Activated CD4-positive, alpha-beta T cell treated with anti-CD3 and anti-CD28 coated beads for 24 hours (primary cell): ENCODE data around the gene PTPRK.

Experiments
- DNase-seq, 2 donors: peaks; one replicate each; pipeline ENCODE4 v3.0.0-alpha.2; 2020; ENCODE audit warnings: low read depth in 2 of 2

Gene PTPRK

DNA sequence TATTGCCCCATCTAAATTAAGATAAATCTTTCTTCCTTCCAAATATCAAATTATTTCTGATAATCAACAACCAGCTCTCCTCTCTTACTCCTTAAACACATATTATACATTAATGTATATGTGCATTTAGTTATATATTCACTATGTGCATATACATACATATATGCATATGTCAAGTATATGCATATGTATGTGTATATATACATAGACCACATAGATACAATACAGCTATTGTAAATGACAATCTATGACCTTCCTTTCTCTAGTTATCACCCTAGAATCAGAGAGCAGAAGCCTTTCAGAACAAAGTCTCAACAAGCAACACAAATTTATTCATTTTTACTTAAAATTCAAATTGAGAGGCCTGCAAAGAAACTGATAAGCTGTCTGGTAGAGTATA lies 378.5 kb downstream of the PTPRK start:
- no peak for DNase-seq

DNA sequence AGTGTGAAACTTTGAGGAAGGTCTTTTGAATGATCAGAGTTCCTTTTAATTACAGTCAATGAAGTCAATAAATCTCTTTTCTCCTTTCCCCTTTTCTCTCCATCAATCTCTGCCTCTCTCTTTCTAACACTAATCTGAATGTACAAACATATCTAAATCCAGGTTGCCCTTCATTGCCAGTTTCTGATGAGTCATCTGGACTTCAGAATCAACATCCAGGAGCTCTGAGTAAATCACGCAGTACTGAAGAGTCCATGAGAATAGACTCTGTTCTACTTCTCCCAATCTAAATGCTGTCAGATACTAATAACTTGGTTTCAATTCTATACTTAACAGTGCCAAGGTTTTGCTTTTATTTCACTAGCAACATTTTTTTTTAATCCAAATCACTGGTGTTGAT lies 380.9 kb downstream of the PTPRK start:
- no peak for DNase-seq

DNA sequence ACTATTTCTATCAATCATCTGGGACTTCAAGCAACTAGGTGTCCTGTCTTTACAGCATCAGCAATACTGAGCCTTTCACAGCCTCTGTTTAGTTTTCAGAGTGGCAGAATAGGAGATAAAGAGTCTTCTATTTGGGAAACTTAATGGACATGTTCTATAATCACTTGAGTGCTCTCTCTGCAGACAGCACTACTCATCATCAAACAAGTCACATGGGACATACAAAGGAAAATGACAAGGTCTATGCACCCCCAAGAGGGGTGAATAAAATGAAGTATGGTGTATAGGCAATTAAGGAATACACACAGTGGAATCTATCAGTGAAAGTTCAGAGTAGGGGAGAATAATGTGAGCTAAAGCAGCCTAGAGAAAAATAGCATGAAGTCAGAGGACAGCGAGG lies 381.7 kb downstream of the PTPRK start:
- DNase-seq, result no peak

DNA sequence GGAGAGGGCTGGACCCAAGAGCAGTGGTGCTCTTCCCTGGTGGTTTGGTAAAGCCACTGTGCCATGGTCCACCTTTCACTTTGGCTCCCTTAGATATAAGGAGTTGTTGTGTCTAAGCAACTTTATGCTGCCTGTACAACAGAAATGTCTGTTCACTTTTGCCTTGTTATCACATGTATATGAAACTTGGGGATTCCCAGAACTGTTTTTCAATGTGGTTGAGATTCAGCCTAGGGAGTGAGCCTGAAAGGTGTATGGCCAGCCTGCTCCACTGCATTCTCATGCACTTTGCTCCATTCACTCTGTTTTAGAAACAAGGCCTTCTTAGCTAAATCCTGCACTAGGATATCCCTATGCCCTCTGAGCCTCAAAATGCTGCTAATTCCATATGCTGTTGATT lies 385.1 kb downstream of the PTPRK start:
- no peak for DNase-seq

DNA sequence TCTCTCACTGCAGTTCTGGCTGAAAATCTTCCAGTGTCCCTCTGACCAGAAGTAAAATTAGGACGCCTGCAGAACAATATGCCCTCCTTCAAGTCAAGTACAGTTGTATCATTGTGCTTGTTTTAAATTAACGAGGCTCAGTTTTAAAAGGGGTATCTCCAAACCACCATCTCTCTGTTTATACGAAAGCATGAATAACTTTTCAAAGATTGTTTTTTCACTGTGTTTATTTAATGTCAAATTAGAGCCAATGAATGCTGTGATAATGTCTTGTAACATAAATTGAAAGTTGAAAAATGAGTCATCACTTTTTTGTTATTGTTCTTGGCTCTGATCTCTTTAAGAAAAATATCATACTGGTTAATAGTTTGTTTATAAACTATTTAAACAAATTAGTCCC lies 388.8 kb downstream of the PTPRK start:
- no peak for DNase-seq

DNA sequence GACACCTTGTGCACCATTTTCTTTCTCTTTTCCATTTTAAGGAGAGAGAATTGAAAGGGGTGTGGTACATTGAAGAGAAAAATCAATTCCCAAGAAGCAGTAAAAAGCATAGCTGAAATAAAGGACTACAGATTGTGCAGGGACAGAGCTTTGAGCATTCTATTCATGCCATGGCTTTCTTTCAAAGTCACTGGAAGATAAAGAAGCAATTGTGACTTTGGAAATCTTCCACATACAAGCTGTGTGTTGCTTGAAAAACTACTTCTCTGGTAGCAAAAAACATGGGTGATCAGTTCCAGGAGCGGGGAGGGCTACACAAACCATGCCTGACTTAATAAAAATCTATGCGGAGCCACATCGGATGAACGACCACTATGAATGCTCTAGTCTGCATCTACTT lies 389.4 kb downstream of the PTPRK start:
- no peak for DNase-seq

DNA sequence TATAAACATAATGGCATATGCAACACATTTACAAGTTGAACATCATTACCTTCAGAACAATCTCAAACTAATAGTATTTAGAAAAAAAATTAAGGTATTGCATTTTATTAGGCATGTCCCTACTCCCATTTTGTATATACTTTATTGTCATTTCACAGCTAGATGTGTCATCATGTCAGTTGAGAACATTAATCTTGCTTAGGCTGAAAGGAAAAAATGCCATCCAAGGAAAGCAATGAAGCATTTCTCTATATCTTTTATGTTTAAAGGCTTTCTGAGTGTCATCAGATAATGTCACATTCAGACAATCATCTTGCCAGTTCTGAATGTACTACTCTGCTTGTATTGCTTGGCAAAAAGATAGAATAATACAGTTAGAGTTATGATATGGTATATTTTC lies 390.7 kb downstream of the PTPRK start:
- DNase-seq, result no peak

DNA sequence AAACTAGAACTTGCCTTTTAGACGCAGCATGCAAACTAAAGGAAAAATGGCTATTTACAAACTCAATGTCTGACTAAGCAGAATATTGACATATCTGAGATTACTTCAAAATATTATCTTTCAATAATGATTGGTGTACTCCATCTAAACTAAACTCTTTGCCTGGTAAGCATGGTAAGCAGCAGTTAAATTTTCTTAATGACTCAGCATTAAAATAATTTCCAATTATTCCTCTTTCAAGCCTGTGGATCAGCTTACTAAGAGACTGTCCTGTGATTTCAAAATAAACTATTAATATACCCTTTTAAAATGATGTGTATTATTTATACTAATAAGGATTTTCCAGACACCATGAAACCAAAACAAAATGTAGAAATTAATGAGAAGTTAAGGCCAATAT lies 392.7 kb downstream of the PTPRK start:
- no peak for DNase-seq

DNA sequence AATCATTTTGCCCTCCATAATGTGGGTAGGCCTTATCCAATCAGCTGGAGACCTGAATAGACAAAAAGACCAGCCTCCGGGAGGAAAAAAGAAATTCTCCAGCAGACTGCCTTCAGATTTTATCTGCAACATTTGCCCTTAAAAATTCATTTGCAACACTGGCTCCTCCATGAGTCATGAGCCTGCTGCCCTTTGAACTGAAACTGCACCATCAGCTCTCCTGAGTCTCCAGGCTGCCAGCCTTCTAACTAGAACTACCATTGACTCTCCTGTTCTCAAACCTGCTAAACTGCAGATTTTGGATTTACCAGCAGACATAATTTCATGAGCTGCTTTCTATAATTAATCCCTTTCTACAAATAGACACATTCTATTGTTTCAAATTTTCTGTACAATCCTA lies 395.7 kb downstream of the PTPRK start:
- no peak for DNase-seq

DNA sequence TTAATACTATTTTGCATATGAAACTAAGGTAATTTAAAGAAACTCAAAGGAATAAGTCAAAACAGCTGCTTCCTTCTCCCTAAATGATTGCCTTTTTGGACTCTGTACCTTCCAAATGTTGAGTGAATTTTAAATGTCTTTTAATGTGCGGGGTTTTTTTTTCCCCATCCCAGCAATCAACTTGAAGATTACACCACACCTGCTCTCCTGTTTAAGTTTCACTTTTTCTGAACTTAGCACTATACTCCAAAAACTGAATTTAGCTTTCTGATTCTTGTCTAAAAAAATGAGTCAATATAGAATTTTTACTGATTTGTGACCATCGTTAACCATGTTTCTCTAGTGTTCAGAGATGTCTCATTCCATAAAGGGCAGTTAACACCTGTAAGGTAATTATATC lies 398.8 kb downstream of the PTPRK start:
- no peak for DNase-seq

DNA sequence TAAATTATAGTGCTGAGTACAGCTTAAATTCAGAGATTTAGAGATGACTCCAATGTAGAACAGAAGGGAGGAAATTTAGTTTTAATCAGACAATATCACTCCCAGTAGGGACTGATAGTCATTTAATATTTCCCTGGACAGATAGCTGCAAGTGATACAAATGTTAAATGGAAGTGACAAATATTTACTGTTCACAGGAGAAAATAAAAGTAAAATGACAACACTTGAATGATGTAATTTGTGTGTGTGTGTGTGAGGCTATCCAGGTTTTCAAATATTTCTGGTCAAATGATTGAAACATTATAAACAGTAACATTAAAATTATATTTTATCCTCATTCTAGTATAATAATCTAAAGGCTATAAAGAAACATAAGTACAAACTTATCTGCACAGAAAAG lies 399.2 kb downstream of the PTPRK start:
- DNase-seq, result no peak

DNA sequence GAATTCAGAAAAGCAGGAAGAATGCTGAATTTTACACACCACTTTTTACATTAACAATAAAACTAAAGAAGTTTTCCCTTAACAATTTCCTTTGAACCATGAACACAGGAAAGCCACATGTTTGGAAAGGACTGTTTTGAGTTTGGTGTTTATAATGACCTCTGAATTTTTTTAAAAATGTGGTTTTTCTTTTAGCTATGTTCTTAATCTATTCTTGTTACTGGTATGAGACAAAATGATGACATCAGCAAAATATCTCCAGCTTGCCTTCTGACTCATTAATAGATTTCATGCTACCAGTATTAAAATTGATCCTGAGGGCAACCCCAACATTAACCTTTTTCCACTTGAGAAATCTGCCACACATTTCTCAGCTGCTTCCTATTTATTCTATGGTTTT lies 402.0 kb downstream of the PTPRK start:
- no peak for DNase-seq

DNA sequence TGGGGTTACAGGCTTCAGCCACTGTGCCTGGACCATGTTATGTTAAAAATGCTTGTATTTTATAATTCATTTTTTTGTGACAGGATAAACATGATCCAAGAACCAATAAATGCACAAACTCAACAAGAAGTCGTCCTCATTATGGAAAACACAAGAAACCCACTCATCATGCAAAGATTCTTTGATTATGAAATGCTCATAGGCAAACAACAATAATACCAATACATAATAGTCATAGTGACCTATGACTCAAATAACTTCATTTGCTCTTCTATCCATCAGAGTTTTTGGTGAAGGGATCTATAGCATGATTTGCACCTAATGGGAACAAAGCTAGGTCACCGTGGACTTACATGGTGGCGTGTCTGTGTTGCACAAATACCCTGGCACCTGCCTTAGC lies 402.5 kb downstream of the PTPRK start:
- DNase-seq, result no peak

DNA sequence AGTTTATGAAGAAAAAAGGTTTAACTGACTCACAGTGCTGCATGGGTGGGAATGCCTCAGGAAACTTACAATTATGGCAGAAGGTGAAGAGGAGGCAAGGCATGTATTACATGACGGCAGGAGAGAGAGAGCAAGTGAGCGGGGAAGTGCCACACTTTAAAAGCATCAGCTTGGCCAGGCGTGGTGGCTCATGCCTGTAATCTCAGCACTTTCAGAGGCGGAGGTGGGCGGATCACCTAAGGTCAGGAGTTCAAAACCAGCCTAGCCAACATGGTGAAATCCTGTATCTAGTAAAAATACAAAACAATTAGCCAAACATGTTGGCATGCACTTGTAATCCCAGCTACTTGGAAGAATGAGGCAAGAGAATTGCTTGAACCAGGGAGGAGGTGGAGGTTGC lies 406.2 kb downstream of the PTPRK start:
- DNase-seq, result no peak

DNA sequence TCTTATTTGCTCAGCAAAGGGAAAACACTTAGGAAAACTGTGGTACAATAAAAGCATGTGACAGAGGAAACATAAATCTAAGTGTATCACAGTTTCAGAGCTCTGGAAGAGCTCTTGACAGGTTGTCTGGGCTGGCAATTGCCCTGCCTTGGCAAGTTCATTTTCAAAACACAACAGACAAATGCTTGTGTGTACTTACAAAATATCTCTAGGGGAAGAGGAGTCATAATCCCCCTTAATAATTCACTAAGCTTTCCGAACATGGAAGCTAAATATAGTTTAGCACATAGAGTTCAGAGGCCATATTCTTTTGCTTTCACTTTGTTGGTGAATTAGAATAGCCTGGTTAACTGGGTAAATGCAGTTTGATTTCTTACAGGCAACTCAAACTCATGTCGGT lies 407.9 kb downstream of the PTPRK start:
- DNase-seq, result no peak

DNA sequence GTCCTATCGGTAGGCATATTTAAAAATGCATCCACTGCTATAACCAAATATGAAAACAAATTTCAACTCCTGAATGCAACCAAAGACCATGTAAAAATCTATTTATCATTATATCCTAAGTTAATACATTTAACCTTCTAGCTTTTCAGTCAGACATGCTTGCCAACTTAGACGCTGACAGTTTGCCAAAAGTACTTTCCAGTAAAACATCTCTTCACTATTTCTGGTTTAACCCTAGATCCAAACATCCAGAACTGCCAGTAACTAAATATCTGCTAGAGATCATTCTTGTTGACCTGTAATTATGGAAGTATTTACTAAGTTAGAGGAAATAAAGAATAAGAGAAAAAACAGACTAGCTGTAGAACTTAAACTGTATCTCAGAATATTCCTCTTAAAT lies 409.3 kb downstream of the PTPRK start:
- no peak for DNase-seq

DNA sequence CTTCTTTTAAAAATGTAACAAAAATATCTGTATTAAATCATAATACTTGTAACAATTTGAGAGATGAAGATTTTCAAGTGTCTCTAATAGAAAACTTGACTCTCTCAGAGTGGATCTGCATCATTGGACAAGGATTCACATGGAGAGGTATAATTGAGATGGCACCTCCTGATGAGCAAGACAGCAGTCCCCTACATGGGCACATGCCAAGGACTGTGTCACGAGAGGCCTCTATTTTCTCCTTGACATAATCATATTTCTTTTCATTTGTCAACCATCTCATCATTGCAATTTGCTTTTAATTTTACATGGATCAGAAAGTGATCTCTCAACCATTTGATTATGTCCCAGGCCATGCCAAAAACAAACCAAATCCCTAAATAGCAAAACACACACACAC lies 412.7 kb downstream of the PTPRK start:
- DNase-seq, result no peak

DNA sequence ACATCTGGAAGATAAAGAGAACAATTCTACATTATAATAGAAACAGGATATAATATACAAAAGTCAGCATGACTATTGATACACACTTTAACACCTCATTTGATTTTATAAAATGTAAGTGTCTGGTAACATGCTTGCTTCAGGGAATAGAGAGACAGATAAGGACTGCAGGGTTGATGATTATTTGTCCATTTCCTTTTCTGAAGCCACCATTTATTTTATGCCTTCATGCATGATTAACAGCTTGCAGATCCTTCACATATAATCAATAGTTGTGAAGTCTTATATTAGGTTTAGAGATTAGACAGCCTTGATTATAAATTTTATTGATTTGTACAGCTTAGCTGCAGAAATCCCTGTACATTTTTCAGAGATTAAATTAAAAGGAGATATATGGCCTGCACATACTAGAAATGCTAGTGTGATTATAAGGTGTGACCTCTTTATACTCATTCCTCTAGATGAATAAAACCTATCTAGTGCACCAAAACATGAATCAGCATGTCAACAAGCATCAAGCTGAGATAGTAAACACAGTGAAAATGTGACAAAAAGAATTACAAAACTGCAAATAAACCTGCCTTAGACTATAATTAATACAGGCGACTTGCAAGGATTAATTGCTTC lies 420.7 kb downstream of the PTPRK start:
- no peak for DNase-seq

DNA sequence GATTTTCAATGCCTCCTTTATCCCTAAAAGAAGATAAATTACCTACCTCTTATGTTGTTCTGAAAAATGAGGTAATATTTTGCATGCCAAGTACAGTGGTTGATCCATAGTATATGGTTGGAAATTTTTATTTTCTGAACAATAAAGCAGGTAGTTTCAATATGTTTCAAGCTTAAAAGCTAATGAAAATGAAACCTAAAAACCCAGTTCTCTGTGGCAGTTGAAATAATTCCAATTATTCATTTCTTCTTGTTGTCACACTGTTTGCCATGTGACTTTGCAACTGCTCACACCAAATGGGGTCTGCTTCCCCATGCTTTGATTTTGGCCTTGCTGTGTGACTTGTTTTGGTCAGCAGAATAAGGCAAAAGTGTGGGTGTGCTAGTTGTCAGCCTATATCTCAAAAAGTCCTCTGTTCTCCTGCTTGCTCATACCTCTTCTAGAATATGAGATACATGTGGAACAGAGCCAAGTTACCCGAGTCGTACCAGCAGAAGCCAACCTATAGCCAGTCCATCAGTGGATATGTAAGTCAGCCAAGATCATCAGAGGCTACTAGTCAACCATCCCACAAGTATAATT lies 422.3 kb downstream of the PTPRK start:
- DNase-seq, result no peak

DNA sequence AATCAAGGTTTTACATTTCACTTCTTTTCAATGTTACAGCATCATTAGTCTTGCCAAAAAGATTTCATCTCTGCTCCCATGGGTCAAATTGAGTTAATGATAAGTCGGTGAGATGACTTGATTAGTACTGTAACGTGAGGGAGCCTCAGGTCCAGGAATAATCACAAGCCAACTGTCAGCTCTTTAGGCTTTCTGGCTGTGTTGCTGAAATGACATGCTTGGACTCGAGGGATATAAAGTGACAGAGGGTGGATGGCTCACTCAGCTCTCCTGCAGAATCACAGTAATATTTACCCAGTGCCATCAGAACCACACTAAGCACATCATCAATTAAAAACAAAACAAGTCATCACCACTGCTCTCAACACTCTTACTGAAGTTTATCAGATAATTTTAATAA lies 423.4 kb downstream of the PTPRK start:
- DNase-seq, result no peak

DNA sequence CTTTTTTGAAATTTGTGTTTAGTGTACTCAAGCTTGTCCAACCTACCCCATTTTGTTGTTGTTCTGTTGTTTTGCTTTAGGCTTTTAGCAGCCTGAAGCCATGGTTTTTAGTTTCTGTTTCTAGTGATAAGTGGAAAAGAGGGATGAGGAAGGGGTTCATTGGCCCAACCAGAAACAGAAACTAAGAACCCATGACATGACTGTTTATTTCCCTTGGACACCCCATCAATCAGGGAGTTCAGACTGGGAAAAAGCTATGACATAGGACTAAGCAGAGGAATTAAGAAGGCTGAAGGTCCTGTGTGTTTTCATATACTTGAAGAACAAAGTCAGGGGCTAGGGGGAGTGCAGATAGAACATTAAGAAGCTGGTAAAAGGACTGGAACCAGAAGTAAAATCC lies 425.0 kb downstream of the PTPRK start:
- no peak for DNase-seq

DNA sequence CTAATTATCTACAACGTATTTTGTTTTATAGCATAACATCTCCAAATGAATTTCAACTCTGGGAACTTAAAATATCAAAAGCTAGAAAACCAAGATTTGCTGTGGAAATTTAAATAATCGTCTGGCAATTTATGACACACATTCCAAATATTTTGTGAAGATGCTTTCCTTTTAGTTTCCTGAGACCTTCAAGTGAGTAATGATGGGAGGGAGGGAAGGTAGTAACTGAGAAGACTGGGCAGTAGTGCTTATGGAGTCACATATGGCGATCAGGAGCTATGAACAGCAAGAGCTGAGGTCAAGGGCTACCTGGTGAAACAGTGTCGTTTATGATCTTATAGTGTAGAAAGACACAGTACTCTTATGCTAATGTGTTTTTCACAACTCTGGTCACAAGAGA lies 441.4 kb downstream of the PTPRK start:
- no peak for DNase-seq

DNA sequence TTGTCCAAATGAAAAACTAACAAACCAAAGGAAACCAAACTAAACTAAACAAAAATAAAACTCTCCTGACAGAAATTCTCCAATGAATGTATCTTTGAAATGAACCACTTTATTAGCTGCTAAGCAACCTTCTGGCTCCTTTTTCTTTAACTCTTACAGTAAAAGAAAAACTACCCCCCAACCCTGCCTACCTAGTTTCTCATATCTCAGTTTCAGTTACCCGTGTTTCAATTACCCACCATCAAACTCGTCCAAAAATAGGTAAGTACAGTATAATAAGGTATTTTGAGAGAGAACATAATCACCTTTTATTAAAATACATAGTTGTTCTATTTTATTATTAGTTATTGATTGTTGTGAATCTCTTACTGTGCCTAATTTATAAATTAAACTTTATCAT lies 442.1 kb downstream of the PTPRK start:
- no peak for DNase-seq

DNA sequence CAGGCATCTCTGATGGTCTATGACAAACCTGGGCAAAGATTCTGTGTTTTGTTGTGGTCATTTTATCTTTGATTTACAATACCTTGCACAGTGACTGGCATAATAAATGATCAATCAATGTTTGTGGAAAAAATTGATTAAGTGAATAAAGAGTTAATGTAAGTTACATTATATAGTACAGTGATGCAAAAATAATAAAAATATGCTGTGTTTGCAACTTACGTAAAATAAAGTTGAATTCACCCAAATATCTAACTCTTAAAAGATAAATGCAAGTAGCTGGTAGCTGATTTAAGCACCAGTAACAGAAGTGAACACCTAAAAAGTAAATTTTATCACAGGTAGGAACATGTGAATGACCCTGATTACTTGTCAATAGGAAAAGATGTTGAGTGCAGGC lies 443.6 kb downstream of the PTPRK start:
- no peak for DNase-seq
